GM18873 (cell line): ENCODE results near the gene POLA2.

Source experiments
- ATAC-seq: cut with Tn5 transposase; IDR thresholded peaks from one replicate; pipeline ENCODE4 v1.9.1; 2021; ENCODE audit warnings: mild to moderate bottlenecking, moderate library complexity, moderate number of reproducible peaks; ENCODE audit not compliant: unreplicated experiment, low FRiP score

Gene POLA2

DNA sequence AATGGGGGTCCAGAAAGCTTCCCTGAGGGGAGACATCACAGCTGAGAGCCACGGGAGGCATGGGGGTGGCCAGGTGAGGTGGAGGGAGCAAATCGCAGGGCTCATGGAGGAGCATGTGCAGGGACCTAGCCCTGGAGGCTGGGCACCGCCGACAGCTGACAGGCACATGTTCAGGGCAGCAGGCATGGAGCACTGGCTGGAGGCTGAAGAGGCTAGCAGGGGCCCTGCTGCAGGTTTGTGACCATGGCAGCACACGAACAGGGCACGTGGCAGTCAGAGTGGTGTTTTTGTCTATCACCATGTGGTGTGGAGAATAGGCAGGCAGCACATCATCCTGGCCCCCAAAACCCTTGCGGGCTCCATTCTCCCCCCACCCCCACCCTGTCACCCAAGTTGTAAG lies 42.9 kb downstream of the POLA2 start:
- ATAC-seq = no peak

DNA sequence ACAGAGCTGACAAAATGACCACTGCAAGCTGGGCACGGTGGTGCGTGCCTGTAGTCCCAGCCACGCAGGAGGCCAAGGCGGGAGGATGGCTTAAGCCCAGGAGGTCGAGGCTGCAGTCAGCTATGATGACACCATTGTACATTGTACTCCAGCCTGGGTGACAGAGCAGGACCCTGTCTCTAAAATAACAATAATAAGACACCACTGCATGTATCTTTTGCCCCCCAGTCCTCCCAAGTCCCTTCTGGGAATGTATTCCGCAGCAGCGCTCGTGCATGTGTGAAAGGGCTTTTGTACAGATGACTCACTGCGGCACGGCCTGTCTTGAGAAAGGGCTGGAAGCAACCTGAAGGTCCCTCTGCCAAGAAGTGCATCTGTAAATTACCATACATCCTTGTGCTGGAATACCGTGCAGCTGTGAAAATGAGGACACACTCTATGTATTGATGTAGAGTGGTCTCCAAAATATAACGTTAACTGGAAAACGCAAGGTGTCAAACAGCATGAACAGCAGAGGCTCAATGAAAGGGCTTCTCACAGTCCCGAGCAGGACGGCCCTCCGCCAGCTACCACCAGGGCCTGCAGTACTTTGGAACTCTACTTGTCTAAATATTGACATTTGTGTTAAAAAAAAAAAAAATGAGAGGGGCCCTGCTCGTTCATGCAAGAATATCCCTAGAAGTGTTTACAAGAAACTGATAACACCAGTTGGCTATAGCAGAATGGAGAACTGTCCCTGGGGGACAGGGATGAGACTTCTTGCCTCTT lies 43.9 kb downstream of the POLA2 start:
- no peak for ATAC-seq

DNA sequence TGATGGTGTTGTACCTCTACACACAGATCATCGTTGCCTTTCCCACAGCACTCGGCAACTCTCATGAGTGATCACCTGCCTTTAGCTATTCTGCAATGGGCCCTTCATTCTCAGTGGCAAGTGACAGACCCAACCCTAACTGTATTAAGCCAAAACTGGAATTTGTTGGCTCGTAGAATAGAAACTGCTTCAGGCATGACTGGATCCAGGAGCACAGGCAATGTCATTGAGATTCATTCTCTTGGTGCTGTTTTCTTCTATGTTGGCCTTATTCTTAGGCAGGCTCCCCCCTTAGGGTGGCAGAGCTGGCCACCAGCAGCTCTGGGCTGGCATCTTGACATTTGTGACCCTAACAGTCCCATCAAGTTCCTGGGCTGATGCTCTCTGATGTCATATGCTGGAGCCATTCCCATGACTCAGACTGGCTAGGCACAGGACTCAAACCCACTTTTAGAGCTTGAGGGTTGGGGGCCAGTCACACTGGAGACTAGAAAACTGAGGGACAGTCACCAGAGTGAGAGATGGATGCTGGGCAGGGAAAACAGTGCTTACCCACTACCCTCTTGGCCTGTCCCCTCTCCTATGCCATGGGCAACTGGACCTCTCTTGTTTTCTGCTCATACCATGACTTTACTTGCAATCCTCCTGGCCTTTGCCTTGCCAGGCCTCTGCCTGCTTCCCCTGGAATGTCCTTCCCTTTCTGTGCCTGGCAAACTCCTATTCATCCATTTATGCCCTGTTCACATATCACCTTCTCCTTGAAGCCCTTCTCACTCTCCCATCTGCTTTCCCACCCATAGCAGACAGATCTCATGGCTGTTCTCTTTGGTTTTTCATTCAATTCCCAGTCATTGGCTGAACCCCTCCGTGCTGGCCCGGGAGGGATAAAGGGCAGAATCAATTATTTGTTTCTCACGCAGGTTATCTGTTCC lies 45.8 kb downstream of the POLA2 start:
- ATAC-seq = no peak

DNA sequence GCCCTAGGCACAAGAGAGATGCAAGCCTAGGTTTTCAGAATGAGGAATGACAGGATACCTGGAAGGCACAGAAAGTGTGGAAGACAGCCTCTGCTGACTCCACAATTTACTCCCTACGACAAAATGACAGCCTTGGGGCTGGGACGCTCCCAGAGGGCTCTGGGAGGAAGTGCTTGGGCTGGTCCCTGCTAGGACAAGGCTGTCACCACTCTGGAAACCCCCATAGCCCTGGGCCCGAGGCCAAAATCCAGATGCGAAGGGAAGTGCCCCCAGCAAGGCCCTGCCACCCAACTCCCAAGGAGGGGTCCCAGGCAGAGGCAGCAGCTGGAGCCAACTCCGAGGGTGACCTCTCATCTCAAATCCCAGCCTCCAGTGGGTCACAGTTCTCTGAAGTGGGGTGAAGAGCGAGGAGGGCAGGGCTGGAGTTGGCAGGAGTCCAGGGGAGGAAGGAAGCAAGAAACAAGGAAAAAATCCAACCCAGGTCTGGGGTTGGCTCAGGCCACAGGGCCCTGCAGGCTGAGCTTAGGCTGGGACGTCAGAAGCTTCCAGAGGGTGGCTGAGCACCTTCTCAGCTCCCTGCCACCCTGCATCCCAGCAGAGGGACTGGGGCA lies 46.6 kb downstream of the POLA2 start:
- no peak for ATAC-seq

DNA sequence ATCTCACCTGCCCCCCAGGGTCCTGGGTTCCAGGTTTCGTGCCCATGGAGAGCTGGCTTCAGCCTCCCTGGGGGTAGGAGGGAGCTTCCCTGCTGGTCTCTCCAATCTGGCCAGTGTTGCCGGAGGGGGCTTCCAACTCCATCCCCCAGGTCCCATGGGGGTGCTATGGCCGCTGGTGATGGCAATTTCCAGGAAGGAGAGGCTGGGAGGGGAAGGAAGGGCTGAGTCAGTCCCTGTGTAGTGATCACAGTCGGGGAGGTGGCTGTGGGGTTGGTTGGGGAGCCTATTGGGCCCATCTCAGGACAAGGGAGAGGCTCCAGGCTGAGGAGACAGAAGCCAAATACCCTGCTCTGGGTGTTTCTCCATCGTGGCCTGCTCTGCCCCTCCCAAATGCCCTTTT lies 47.2 kb downstream of the POLA2 start:
- no peak for ATAC-seq

DNA sequence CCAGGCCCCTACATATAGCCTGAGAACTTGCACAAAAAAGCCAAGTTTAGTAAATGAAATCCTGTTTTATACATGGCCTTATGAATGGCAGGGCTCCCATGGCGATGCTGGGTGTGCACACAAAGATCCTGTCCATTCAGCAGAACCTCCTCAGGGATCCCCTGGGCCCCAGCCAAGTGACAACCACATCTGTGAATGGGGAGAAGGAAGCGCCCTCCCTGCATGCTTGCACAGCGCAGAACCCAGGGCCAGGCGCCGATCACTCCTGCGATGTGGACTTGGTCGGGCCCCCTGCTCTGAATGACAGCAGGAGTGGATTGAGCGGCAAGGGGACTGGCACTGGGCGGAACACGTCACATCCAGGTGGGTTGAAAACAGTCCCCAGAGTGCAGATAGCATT lies 48.5 kb downstream of the POLA2 start:
- ATAC-seq = no peak

DNA sequence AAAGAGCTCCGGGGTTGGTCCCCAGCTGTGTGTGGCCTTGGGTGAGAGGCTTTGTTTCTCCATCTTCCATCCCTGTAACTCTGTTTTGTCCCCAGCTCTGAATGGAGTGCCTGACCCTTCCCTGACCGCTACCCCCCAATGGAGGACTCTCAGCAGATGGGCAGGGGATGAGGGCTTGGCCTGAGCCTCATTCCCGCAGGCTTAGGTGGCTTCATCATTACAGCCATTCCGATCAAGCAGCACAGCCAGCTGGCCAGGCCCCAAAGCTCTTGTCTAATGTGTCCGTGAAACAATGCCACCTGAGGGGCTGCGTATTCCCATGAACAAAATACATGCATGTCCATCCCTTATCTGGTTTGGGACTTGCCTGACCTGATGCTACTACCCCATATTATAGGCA lies 49.0 kb downstream of the POLA2 start:
- ATAC-seq = no peak

DNA sequence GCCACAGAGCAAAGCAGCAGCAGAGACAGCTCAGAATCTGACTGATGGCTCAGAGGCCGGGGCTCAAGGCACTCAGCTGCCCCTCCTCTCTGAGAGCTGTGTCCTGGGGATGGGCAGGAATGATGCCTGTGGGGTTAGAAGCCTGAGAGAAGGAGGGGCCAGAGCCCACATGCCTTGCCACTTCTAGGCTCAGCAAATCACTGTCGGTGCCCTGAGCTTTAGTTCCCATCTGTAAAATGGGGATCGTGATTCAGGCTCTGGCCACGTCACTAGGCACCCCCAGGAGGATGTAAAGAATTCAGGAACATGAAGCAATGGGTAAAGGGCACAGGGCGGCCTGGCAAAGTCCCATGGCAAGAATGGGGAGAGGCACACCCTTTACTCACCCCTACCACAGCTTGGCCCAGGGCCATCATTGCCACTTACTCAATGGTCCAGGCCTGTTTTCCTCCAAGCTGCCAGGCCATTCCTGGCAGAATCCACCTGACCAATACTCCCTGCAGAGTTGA lies 49.5 kb downstream of the POLA2 start:
- no peak for ATAC-seq

DNA sequence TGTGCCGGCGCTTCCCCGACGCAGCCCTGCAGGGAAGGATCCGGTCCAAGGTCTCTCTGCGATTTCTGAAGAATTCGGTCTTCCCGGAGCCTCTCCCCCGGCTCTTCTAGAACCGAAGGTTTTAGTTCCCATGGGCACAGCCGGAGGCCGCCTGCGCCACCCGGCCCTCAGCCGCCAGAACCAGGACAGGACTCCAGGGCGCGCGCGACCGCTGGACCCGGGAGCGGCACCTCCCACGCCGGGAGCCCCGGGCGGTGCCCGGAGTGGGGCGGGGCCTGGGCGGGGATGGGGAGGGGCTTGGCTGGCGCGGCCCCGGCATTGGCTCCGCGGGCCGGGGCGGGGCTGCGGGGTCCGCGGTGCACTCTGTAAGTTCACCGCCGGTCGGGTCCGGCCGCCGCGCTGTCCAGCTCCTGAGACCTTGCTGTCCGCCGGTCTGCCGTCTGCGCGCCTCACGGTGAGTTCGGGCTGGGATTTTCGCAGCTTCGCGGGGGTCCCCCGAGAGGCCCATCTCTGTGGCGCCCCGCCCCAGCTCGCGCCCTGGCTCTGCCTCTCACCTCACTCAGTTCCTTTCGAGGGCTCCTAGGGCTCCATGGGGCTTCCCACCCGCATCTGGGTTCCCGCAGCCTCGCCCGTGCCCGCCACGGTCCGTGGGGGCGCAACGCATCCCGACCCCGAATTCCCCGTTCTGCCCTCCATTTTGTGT lies 52.9 kb downstream of the POLA2 start, which contains the start of gene CDC42EP2:
CDC42EP2 (plus strand) TSS at position 366 of the 703 bp plus-strand sequence. CDS start 6,033 bp downstream, outside the sequence.
- no peak for ATAC-seq

DNA sequence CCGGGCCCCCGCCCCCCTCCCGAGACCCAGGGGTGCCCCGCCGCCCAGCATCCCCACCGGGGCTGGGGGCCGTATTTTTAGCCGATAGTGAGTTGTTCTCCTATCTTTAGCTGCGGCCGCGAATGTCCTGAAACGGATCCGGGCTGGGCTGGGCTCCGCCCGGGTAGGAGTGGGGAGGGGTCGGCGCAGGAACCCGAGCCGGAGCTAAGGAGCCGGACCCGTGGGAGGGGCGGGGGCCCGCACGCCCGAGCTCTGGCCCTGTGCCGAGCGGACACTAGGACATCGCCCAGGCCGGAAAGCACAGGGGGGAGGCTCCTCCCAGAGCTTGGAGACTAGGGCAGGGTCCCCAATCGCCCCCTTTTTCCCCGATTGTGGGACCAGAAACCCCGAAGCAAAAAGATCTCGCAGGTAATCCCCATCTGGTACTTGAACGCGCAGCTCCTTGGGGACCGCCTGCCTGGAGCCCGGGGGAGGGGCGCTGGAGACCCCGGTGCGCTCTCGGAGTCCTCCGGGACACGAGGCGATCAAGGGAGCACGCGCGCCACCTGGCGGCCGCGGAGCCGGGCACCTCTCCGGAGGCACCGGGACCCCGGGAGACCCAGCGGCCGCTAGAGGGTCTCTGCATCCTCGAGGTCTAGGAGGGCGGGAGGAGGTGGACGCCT lies 53.6 kb downstream of the POLA2 start:
- ATAC-seq = no peak

DNA sequence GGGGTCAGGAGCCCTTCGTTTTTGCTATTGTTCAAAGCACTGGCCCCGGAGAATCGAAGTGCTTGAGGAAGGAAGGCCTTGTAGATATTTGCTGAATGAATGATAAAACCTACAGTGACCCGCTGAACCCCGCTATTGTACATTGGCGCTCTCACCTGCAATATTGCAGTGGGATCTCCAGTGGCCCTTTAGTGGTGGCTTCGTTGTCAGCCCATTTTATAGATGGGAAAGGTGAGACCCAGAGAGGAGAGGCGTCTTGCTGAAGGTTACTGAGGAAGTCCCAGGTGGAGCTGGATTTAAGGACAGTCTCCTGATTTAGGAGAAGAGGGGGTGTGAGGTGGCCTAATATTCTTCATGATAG lies 54.1 kb downstream of the POLA2 start:
- ATAC-seq = no peak

DNA sequence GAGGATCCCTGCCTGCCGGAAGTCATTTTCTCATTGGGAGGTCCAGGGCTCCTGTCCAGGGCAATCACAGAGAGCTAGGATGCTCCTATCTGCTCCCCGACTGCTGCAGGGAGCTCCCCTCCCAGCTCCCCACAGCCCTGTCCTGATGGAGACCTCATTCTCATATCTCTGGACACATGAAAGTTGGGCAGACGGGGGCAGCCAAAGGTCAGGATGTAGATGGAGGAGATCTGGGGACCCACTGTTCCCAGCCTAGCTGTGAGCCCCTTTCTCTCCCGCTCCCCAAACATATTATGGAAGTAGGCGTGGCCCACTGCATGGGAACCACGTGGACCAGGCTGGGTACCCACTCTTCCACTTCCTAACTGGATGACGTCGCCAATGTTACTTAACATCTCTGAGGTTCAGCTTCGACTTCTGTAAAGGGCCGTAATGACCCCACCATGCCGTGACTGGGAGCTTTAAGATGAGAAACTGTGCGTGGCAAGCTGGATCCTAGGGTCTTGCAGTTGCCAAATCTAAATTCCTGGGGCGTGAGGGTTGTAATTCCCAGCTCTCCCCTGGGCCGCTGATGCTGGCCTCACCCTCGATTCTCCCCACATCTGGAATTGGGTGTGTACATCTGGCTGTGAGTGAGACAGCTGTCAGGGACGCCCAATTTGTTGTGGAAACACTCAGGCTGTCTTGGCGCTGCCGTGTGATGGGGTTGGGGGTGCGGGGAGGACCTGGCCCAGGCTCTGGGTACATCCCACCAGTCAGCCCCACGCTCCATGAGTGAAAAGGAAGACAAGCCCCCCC lies 54.7 kb downstream of the POLA2 start:
- no peak for ATAC-seq

DNA sequence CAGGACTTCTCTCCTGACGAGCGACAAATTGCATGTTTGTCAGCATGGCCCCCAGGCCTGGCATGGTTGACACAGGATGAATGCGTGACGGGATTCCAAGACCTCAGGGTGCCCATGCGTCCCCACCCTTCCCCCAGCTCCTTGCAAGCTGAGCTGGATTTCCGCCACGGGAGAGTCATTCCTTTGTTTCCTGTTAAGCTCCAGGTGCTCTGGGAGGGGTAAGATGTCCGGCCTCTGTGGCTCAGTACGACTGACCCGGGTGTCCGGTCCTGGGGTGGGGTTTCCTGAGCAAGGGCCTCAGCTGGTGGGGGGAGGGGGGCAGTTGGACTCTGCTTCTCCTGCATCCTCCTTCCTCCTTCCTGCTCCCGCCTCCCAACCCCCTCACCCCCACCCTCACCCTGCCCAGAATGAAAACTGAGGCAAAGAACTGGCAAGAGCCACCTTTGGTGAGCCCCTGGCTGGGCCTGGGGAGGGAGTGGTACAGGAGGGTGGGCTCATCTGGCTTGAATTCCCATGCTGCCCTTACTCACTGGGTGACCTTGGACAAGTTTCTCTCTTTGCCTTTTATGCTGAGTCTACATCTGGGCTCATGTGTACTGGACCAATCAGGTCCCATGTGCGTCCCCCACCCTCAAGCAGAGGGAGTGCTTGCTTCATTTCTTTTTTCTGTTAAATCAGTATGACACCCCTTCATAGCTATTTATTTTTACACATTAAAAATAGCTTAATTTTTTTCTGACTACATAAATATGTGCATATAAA lies 55.4 kb downstream of the POLA2 start:
- ATAC-seq = no peak

DNA sequence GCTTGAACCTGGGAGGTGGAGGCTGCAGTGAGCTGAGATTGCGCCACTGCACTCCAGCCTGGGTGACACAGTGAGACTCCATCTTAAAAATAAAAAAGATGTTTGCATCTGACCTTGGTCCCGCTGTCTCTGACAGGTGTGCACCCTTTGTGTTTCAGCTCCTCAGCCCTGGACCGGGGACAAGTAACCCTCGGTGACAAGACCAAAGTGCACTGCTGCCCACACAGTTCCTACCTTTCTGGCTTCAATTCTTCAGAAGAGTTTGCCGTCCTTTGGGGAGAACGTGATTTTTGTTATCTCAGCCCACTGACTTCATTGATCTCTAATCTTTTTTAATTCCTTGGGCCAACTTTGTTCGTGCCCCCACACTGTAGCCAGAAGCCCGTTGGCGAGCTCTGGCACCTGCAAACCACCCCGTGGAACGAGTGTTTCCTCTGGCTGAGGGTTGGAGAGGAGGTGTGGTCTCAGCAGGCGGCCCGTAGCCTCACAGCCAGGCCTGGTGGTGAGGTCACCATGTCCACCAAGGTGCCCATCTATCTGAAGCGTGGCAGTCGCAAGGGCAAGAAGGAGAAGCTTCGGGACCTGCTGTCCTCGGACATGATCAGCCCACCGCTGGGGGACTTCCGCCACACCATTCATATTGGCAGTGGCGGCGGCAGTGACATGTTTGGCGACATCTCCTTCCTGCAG lies 58.8 kb downstream of the POLA2 start:
- no peak for ATAC-seq

DNA sequence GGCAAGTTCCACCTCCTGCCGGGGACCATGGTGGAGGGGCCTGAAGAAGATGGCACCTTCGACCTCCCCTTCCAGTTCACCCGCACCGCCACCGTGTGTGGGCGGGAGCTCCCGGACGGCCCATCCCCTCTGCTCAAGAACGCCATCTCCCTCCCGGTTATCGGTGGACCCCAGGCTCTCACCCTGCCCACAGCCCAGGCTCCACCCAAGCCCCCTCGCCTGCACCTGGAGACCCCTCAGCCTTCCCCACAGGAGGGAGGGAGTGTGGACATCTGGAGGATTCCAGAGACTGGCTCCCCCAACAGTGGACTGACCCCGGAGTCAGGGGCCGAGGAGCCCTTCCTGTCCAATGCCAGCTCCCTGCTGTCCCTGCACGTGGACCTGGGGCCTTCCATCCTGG lies 59.3 kb downstream of the POLA2 start:
- ATAC-seq = no peak

DNA sequence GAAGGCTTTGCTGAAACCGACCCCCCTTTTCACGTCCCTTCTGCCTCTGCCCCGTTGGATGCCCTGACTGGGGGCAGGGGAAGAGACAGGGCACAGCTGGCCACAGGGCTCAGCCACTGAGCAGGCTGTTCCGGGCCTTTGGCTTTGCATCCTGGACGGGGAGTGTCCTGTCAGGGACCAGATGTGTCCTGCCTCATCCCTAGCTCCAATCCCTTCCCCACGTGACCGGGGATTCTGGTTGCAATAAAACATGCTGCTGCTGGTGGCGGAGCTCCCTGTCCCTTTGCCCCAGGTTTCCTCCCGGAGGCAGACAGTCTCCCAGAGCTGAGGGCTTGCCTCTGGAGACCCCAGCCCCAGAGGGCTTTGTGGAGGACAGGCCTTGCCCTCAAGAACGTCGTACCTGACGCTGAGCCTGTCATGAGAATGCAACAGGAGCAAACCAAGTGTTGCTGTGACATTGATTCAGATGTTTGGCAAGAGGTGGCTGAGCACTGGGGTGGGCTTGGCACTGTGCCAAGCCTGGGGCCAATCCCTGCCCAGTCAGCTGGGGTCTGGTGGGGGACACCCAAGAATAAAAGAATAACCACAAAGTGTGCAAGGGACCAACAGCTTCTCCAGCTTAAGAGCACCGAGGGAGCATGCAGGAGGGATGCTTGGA lies 60.2 kb downstream of the POLA2 start:
- no peak for ATAC-seq

DNA sequence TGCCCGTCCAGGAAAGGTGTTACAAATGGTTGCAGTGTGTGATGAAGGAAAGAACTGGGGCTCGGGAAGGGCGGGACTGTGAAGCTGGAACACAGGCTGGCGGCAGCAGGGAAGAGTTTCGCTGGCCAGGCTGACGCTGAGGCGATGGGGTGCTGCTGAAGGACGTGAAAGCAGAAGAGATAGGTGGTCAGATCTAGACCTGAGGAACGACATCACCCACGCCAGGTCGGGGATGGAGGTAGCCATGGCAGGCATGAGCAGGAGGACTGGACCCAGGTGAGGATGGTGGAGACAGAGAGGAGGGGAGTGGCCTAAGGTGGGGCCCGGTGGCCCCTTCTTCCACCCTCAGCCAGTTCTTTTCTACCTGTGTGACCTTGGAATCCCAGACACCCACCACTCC lies 62.1 kb downstream of the POLA2 start:
- ATAC-seq = no peak
